SK-N-DZ (cell line): ENCODE measurements around the gene TUSC2.
"Not testable (repeated sequence)": the region's sequence is repeated elsewhere in the genome, so short reads cannot be mapped to it uniquely, and the experiment has no call there.

Experiments used
- DNase-seq: peaks from one replicate; pipeline ENCODE4 v3.0.0-alpha.2; 2015; ENCODE audit warnings: low spot score

The TUSC2 gene

DNA sequence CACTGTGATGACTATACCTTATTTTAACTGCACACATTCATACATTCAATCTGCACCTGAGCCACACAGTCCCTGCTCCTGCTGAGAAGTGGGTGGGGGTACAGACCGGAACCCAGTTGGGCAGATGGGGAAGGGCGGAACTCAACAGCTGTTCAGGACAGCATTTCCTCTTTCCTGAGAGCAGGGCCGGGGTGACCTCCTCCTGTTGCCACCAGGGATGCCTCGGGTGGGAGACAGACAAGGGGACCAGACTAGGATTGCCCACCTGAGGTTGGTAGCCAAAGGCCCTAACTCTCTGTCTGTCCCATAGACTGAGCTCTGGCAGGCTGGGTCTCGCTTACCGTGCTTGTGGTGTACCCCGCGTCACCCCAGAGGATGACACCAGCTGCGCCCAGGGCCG lies 9.4 kb downstream of the TUSC2 start:
- no peak for DNase-seq

DNA sequence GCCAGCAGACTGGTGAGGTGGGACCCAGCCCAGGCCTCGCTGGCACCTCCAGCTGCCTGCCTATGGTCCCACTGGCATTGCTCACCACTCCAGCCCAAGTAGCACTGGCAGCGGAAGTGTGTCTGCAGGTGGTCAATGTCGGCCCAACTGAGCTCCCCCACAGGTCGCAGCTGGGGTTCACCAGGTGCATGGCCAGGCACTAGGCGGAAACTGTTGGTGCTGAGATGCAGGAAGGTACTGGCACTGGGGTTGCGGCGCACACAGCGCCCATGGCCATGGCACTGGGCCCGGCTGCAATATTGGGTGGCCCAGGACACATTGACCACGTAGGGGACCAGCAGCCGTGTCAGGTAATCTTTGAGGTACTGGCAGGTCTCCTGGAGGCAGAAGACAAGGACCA lies 9.9 kb downstream of the TUSC2 start:
- no peak for DNase-seq

DNA sequence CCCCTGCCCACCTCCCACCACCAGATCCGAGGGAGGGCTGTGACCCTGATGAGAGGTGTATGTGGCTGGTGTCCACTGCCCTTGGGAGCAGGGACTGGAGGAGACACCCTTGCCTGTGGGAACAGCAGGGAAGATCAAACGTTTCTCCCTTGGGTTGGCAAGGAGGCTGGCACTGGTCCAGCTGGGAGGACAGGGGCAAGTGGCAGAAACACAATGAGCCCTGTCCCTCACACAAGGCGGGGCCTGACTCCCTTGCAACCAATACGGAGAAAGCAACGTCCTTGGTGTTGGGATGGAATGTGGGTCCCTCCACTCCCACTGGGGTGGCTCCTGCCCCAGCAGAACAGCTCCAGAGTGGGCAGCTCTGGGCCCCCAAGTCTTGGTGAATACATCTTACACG lies 10.7 kb downstream of the TUSC2 start:
- DNase-seq, result no peak

DNA sequence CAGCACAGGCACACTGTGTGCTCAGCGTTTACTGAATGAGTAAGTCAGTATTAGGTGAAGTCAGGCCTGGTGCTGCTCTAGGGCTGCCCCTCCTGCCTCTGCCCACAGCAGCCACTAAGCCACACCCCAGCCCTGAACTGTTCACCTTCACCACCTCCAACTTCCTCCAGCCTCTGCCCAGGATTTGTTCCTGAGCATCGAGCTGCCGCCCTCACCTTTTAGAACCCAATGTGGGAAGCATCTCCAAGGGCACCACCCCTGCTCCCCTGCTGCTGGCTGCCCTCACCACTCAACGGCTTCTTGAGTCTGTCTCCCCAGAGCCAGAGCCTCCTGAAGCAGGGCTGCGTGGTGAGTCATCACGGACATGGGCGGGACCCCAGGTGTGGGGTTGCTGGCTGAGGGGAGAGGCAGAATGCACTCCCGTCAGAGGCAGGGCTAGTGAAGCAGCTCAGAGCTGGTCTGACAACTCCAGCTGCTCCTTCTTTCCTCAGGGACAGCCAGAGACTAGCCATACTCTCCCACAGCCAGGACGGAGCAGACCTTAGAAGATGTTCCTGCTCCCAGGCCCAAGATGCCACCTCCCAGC lies 11.3 kb downstream of the TUSC2 start:
- no peak for DNase-seq

DNA sequence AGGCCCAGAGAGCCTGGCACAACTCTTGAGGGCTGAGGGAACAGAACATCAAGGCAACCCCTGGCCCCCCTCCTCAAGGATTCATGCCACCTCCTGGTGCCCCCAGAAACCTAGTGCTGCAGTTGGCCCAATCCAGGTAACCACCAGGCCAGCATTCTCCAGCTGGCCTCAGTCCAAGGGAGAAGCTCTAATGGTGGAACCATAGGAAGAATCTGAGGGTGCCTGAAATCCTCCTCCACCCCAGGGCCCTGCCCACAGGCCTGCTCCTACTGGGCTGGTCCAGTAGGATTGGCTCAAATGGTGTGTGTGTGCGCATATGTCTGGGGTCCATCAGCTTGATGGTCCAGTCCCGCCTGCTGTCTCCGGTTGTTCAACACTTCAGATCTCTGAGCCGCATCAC lies 13.2 kb downstream of the TUSC2 start:
- no peak for DNase-seq

DNA sequence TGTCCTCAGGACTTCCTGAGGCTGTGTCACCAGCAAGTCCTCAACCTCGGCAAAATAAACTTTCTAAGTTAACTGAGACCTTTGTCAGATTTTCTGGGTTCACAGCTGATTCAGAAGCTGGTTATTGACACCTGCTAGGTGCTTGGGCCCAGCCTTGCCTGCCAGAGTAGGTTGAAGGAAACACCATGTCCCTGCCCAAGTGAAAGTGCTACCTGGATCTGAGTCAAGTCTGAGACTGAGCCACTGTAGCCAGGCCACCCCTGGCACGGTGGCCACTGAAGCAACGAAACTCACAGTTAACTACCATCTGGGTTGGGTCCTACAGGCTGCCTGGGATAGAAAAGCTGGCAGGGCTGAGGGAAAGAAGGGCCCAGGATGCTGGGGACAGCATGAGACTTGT lies 13.7 kb downstream of the TUSC2 start:
- DNase-seq, result no peak

DNA sequence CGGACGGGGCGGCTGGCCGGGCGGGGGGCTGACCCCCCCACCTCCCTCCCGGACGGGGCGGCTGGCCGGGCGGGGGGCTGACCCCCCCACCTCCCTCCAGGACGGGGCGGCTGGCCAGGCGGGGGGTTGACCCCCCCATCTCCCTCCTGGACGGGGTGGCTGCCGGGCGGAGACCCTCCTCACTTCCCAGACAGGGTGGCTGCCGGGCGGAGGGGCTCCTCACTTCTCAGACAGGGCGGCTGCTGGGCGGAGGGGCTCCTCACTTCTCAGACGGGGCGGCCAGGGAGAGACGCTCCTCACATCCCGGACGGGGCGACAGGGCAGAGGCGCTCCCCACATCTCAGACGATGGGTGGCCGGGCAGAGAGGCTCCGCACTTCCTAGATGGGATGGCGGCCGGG lies 16.0 kb downstream of the TUSC2 start:
- DNase-seq, result not testable (repeated sequence)

DNA sequence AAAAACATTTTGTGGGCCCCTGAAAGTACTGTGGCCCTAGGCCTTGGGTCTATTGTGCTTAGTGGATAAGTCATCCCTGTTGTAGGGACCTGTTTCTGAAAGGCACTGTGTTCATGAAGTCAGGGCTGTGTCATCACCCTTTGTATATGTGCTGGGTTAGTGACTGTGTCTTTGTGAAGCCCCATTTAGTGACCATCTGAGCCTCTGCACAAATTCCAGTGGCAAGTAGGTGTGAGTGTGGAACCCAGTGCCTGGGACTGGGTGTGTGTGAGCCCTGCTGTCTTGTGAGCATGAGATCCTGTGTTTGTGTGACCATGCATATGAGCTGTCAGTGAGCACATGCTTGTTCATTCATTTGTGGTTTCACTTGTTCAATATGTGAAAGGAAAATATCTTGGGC lies 23.4 kb downstream of the TUSC2 start:
- no peak for DNase-seq

DNA sequence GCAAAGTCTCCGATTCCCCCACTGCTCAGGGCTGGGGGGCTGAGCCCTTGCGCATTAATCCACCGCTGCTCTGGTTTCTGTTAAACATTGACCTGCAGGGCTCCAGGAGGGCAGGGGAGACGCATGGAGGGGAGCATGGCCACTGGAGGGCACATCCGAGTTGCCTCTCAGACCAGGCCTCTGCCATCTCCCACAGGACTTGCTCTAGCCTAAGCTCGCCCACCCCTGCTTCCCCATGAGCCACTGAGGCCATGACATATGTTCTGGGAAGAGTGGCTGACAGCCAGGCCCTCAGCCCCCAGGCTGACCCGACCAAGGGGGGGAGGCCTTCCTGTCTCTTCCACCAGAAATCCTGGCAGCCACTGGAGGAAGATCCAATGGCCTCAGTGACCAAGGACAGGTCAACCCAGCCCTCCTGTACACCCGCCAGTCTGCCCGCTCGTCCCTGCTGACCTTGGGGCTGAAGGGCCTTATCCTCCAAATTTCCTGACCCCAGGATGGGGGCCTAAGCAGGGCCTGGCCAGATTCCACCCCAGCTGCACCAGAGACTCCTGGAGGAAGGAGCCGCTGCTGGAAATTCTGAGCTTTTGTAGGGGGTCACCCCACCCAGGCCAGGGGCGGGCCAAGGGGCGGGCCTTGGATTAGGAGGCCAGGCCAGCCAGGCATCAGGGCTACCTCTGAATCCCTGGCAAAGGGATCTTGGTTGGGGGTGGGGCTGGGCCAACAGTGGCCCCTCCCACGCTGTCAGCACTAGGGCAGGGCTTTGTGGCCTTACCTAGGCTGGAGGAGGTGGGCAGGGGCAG lies 24.8 kb downstream of the TUSC2 start, which contains the start of gene HYAL1:
TSS of gene HYAL1 (minus strand) at position 562 of the 803 bp plus-strand sequence. CDS start 618 bp downstream, outside the sequence.
- DNase-seq, result peak; percentile 71

DNA sequence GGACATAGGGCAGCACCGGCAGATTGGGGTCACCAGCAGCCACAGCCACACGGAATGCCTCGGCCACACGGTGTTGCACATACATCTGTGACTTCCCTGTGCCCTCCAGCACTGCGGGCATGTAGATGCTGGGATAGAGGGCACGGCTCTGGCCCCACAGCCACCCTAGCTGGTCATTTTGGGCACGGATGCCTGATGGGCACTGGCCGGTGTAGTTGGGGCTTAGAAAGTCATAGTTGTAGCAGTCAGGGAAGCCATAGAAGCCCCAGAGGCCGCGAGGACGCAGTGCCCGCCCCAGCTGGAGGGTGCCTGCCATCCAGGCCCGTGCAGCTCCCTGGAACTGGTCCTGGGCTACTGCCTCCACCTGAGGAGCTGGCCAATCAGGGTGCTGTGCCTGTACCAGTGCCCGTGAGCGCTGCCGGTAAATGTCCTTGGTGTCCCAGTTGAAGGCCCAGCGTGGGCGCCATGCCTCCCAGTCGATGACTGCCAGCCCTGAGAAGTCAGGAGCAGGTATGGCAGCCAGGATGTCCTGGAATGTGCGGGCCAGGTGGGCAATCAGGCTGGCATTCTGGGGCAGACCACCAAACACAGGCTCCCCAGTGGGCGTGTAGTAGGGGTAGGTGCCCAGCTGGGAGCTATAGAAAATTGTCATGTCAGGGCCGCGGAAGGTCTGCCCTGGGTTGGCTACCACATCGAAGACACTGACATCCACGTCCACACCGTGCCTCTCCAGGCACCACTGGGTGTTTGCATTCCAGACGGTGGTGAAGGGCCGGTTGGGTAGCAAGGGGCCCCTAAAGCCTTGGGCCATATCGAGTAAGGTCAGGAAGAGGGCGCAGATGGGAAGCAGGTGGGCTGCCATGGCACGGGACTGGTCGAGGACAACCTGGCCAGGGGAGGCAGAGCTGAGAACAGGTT lies 25.7 kb downstream of the TUSC2 start:
- no peak for DNase-seq

DNA sequence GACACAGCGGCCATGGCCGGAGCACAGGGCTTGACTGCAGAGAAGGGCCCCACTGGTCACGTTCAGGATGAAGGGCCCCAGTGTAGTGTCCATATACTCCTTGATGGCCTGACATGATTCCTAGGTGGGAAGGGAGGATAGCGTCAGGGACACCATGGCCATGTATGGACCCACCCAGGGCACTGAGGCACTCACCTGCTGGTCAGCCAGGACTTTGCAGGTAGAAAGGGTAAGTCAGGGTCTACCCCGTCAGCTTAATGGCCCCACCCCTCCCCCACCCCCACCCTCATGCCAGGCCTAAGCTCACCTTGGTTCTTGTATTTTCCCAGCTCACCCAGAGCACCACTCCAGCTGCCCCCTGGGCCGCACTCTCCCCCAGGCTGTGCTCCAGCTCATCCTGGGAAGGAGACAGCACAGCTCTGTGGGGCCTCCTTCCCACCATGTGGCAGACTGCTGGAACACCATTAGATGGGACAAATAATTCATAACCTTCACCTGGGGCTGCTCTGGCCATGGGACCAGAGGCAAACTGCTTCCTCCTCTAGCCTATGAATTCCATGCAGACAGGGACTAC lies 27.3 kb downstream of the TUSC2 start:
- no peak for DNase-seq

DNA sequence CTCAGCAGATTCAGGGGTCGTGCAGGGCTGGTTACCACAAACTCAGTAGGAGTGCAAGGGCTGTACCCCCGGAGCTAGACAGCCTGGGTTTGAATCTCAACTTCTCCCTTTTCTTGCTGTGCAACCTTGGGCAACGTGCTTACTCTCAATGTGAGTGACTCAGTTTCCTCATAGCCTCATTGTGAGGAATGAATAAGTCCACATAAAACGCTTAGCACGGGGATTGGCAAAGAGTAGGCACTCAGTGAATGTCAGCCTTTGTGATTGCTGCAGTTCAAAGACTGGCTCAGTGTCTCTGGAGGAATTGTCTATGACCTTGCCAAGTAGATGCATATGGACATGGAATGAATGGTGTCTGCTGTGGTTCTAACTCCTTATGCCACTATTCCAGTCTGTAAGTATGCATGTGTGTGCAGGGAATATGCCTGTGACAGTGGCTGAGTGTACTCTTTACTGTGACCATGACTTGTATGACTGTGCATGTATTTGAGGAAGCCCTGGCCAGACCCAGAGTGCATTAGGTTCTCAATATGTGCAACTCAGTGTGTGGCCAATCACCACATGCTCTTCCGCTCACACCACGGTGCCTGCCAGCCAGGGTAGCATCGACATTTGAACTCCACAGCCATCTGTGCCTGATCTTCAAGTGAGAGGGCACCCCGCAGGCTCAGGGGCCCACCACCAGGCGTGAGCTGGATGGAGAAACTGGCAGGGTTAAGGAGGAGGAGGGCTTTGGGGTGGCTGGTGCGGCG lies 27.9 kb downstream of the TUSC2 start:
- DNase-seq, result no peak

DNA sequence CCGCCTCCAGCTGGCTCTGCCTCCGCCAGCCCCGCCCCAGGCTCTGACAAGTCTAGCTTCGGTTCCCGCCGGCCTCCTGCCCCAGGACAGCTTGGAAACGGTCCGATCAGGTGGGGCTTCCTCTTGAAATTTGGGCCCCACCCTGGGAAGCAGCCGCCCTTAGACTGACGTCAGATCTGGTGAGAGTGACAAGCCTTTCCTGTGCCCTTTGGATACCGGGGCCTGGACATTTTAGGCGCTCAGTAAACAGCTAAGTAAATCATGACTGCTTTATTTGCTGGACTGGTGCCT lies 28.4 kb downstream of the TUSC2 start:
- DNase-seq, result no peak

DNA sequence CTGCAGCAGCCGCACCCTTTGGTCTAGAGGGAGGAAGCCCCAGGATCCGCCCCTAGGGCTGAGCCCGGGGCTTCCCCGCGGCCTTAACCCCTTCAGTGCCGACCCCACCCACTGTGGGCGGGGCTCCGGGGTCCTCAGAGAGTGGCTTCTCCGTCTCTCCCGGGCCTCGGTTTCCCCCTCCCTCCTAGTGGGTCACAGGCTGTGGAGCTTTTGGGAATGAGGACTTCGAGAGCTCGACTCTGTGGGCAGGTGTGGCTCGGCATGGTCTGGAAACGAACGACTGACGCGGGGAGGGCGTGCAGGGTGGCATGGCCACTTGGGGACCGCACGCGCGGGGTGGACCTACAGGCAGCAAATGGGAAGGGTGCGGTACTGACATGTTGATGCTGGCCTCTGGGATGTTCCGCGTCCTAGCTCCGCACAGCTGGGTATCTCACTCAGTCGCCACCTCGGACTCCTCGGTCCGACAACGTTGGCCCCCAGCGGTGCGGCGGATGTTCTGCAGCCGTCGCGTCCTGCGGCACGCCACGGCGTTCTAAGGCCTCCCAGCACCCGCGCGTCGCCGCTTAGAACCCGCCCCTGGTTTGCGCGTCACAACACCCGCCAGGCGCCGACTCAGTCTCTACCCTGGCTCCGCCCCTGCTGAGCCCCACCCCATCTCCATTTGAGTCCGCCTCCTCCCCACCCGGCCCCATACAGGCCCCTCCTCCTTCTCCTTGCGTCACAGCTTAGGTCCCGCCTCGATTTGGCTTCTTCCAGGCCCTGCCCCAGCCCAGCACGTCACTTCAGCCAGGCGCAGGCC lies 29.0 kb downstream of the TUSC2 start, which contains the start of the genes HYAL3 and NAA80:
TSS of gene HYAL3 (minus strand) at position 570 of the 802 bp plus-strand sequence. CDS start 3,803 bp downstream, outside the sequence.
TSS of gene NAA80 (minus strand) at position 570 of the 802 bp plus-strand sequence. CDS start 1,942 bp downstream, outside the sequence.
- DNase-seq, result peak; percentile 97

DNA sequence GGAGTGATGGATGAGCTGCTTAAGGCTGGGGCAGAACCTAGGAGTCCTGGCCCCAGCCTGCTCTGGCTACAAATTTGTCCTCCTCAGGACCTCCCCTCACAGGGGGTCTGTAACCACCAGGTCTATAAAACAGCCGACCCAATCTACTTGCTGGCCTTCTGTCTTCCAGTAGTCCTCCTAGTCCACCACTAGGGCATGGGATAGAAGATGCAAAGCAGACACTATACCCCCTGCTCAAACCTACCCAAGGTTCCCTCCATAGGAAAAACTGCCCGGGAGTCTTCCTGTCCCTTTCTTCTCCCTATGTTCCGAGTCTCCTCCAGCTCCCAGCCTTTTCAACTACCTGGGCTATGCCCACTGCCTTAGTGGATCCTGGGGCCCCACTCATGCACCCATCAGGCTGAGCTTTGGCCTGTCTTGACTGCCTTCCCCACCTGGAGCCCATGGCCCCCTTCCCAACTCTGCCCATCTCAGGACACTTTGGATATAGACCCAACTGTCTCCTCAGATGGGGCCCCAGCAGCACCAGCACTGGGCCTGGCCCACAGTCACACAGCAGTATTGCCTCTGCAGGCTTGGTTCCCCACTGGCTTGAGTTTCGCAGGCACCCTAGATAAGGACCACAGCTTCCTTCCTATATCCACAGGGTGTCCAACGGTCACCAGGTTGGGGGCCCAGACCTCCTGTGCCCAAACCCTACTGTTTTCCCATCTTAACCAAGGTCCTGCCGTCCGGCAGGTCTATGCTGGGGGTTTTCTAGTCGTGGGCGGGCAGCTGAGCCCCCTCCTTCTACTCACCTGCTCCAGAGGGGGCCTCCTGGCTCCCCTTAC lies 29.9 kb downstream of the TUSC2 start:
- no peak for DNase-seq

DNA sequence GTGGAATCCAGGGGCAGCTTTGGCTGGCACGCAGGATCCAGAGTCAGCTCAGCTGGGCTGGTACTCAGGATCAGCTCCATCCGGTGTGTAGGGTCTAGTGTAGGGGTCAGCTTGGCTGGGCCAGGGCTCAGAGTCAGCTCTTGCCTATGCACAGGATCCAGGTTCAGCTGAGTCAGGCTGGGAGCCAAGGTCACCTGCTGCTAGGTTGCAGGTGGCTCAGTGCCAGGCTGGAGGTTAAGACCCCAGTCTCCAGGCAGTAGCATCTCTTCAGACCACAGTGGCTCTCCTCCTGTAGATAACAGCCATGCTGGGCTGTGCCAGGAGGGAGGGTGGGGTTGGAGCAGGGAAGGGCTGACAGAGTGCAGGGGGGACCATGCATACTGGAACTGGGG lies 30.6 kb downstream of the TUSC2 start:
- no peak for DNase-seq

DNA sequence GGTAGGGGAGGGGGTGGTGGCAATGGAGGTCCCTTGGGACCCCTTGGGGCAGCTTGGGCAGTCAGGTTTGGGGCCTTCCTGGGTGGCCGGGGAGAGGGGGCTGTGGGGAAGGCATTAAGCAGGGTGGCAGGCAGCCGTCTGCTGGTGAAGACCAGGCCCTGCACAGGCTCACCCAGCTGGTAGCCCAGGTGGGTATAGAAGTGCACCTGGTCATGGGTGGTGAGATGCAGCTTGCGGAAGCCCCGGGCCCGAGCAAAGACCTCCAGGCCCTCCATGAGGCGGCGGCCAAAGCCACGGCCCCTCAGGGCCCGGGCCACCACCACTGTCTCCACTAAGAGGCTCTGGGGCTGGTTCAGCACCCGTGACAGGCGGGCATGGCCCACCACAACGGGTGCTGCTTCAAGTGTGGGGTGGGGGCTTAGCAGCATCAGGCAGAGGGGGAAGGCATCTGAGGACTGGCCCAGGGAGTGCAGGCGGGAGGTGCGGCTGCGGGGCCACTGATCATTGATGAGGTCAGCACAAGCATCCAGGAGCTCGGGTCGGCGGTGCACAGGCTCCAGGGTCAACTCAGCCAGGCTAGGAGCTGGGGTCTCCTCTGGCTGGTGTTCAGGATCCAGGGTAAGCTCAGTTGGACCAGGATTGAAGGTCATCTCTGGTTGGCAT lies 31.2 kb downstream of the TUSC2 start:
- DNase-seq, result no peak

DNA sequence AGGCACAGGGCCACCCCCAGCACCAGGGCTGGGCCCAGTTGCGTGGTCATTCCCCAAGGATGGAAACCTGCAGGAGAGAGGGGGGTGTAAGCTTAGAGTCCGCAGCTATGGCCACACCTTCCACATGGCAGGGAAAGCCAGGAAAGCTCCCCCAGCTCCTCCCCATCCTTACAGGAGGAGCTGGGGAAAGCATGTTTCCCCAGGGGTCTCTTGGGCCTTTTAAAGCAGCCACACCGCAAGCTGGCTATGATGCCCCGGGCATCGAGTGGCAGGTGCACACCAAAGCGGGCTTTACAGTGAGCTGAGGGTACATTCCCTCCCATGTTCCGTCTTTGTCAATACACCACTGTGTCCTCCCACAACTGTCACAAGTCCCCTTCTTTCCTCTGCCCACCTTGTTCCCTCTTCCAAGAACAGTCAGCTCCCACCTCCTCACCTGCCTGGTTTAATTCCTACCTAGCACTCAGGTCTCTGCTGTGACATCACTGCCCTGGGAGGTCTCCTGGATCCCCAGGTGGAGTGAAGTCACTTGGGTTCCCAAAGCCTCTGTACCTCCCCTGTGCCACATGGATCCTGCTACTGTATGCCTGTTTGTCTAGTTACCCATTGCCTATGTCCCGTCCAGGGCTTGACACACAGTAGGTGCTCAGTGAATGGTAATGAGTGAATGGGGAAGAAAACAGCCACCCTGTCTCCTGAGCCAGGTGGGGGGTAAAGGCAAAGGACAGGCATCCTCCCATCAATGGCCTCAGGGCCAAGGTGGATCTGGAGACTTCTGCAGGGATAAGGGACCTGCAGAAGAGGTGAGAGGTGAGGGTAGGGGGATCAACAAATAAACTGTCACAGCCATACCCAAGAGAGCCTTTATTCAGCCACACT lies 32.2 kb downstream of the TUSC2 start:
- DNase-seq, result no peak
